IPS-15b (cell line): ENCODE results near the gene SMIM41.

ENCODE experiments used
- H3K27me3 ChIP-seq: one replicate; pipeline ENCODE4 v1.6.1; 2013; ENCODE audit warnings: low read length; ENCODE audit not compliant: control insufficient read depth, insufficient read depth
- H3K36me3 ChIP-seq: one replicate; pipeline ENCODE4 v1.6.1; 2013; ENCODE audit warnings: low read length; ENCODE audit not compliant: control insufficient read depth, insufficient read depth
- H3K4me1 ChIP-seq: one replicate; pipeline ENCODE4 v1.6.1; 2013; ENCODE audit warnings: mild to moderate bottlenecking, low read length; ENCODE audit not compliant: control insufficient read depth, insufficient read depth
- H3K4me3 ChIP-seq: one replicate; pipeline ENCODE4 v1.5.1; 2013; ENCODE audit warnings: low read depth, low read length
- H3K9ac ChIP-seq: one replicate; pipeline ENCODE4 v1.6.1; 2013; ENCODE audit warnings: low read depth, mild to moderate bottlenecking, low read length
- H3K9me3 ChIP-seq: one replicate; pipeline ENCODE4 v1.6.1; 2013; ENCODE audit warnings: mild to moderate bottlenecking, low read length; ENCODE audit not compliant: control insufficient read depth, insufficient read depth

The SMIM41 gene

GRCh38 chr12:52053536-52054209 is 25.8 kb upstream of the SMIM41 start:
- Histone ChIP-seq H3K9ac (no peak overlapping the region), H3K4me1 (peaks cover 8% of the 10 kb centered on the region), H3K4me3 (no peak overlapping the region), H3K36me3 (peaks cover 3% of the 10 kb centered on the region), H3K27me3 (peaks cover 44% of the 10 kb centered on the region), H3K9me3 (no peaks in the 10 kb centered on the region)

GRCh38 chr12:52054231-52054832 is 25.2 kb upstream of the SMIM41 start:
- Histone ChIP-seq H3K36me3 (peaks cover 3% of the 10 kb centered on the region), H3K9ac (no peak overlapping the region)

GRCh38 chr12:52054833-52055730 is 24.4 kb upstream of the SMIM41 start:
- no peak overlapping the region for H3K9ac ChIP-seq
- no peaks in the 10 kb centered on the region for H3K9me3 ChIP-seq
- peaks cover 8% of the 10 kb centered on the region for H3K4me1 ChIP-seq
- no peak overlapping the region for H3K4me3 ChIP-seq
- peaks cover 3% of the 10 kb centered on the region for H3K36me3 ChIP-seq
- peaks cover 30% of the 10 kb centered on the region for H3K27me3 ChIP-seq

More at GRCh38 chr12:52054231-52054832, 25.2 kb upstream of the SMIM41 start:
- H3K4me1 ChIP-seq, result peaks cover 8% of the 10 kb centered on the region
- H3K4me3 ChIP-seq, result no peak overlapping the region
- H3K9me3 ChIP-seq, result no peaks in the 10 kb centered on the region
- peaks cover 37% of the 10 kb centered on the region for H3K27me3 ChIP-seq

GRCh38 chr12:52055731-52056711 is 23.5 kb upstream of the SMIM41 start:
- peaks cover 3% of the 10 kb centered on the region for H3K36me3 ChIP-seq
- H3K4me1 ChIP-seq, result peaks cover 8% of the 10 kb centered on the region
- no peaks in the 10 kb centered on the region for H3K9me3 ChIP-seq
- no peak overlapping the region for H3K4me3 ChIP-seq
- no peak overlapping the region for H3K9ac ChIP-seq
- H3K27me3 ChIP-seq, result peaks cover 24% of the 10 kb centered on the region

- Histone ChIP-seq H3K9me3 (no peaks in the 10 kb centered on the region), H3K4me3 (no peak overlapping the region), H3K36me3 (peaks cover 3% of the 10 kb centered on the region), H3K9ac (no peak overlapping the region), H3K4me1 (peaks cover 8% of the 10 kb centered on the region), H3K27me3 (peaks cover 17% of the 10 kb centered on the region)
These were observed 22.5 kb upstream of the SMIM41 start for GRCh38 chr12:52056801-52057637.

- no peak overlapping the region for H3K4me3 ChIP-seq
- H3K9ac ChIP-seq, result no peak overlapping the region
- peaks cover 8% of the 10 kb centered on the region for H3K27me3 ChIP-seq
- peaks cover under 1% of the 10 kb centered on the region for H3K4me1 ChIP-seq
- peaks cover 3% of the 10 kb centered on the region for H3K36me3 ChIP-seq
- no peaks in the 10 kb centered on the region for H3K9me3 ChIP-seq
These were observed 21.6 kb upstream of the SMIM41 start for GRCh38 chr12:52057638-52058576.

- no peak overlapping the region for H3K9ac ChIP-seq
- no peak overlapping the region for H3K4me3 ChIP-seq
- peaks cover 3% of the 10 kb centered on the region for H3K36me3 ChIP-seq
- no peaks in the 10 kb centered on the region for H3K4me1 ChIP-seq
- no peaks in the 10 kb centered on the region for H3K9me3 ChIP-seq
- H3K27me3 ChIP-seq, result no peaks in the 10 kb centered on the region
These were observed 20.7 kb upstream of the SMIM41 start for GRCh38 chr12:52058631-52059361.

- Histone ChIP-seq H3K9me3 (no peaks in the 10 kb centered on the region), H3K9ac (no peak overlapping the region), H3K4me3 (no peak overlapping the region), H3K4me1 (no peaks in the 10 kb centered on the region), H3K27me3 (no peaks in the 10 kb centered on the region), H3K36me3 (peaks cover 1% of the 10 kb centered on the region)
These were observed 19.7 kb upstream of the SMIM41 start for GRCh38 chr12:52059582-52060497.
